ENCODE measurements around the gene ADAM30. TPM values are rescaled to one million over a fixed set of nuclear protein-coding genes. Genes with fewer than 3 reads are reported as not detected.

Gene ADAM30
- total RNA-seq, 1 donor from 2014 or later: not detected

DNA sequence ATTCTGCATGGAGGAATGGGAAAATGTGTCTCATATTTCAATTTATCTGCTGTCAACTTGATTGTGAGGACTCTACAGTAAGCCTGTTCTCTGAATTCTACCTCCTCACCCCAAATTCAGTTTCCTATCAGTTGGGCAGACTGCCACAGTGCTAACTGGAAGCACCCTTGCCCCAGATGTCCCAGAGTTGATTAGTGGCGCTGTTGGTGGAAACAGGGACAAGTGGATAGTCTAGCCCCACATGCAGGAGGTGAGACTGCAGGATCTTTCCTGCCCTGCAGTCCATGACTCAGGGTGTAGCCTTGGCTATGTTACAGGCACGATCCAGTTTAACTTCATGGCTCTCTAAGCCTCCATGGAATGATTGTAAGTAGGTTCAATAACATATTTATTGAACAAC is 22.1 kb downstream of the ADAM30 start:
- TF ChIP-seq, protein P1, sequence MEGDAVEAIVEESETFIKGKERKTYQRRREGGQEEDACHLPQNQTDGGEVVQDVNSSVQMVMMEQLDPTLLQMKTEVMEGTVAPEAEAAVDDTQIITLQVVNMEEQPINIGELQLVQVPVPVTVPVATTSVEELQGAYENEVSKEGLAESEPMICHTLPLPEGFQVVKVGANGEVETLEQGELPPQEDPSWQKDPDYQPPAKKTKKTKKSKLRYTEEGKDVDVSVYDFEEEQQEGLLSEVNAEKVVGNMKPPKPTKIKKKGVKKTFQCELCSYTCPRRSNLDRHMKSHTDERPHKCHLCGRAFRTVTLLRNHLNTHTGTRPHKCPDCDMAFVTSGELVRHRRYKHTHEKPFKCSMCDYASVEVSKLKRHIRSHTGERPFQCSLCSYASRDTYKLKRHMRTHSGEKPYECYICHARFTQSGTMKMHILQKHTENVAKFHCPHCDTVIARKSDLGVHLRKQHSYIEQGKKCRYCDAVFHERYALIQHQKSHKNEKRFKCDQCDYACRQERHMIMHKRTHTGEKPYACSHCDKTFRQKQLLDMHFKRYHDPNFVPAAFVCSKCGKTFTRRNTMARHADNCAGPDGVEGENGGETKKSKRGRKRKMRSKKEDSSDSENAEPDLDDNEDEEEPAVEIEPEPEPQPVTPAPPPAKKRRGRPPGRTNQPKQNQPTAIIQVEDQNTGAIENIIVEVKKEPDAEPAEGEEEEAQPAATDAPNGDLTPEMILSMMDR (IDR thresholded peaks at IDR 0.05): no peak
- H3K27me3 Mint-ChIP-seq (ENCODE audit: low read depth): no peaks in the 10 kb centered on the region
- H3K27ac Mint-ChIP-seq (ENCODE audit: unreplicated experiment): no peak overlapping the region
- no peaks in the 10 kb centered on the region for H3K9me3 Mint-ChIP-seq (ENCODE audit: low read depth)
- peaks cover 16% of the 10 kb centered on the region for H3K4me1 Mint-ChIP-seq (ENCODE audit: low read depth)
- H3K4me3 Mint-ChIP-seq (ENCODE audit: unreplicated experiment): no peak overlapping the region
- DNase-seq (ENCODE audit: low spot score): no peak
- no peaks in the 10 kb centered on the region for H3K36me3 Mint-ChIP-seq (ENCODE audit: low read depth)

DNA sequence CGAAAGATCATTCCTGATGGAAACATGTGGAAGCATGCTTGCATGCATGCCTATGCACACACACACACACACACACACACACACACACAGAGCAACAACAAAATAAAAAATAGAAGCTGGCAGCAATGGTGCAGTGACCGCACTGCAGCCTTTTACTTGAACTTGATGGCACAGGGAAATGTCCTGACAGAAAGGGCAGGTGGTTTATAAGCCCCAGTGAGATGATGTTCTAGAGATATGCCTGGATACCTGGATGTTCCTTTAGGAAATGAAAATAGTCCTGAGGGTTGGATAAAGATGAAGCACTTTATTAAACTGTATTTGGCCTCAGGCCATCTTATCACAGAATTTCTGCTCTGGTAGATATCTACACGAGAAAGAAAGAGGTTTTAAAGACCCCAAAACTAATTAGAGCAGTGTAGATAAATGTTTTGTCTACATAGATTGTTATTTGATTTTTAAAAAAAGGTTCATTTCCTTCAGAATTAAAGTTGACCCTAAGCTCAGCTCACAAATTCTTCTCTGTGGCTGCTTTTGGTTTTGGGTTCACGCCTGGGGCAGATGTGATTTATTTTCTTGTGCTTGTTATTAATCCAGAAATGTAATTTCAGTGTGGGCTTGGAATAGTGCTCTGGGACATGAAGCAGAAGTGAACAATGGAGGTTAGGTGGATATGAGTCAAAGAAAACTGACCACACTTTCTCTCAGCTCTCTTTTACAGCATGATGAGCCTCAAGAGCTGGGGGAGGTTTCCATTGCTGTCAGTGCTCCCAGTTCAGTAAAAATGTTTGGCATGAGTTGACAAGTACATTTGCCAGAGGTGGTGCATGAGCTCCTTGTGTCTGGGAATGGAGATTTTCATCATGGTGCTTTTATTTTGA is 22.9 kb downstream of the ADAM30 start:
- no peak overlapping the region for H3K27ac Mint-ChIP-seq (ENCODE audit: unreplicated experiment)
- H3K4me3 Mint-ChIP-seq (ENCODE audit: unreplicated experiment): no peak overlapping the region
- peaks cover 16% of the 10 kb centered on the region for H3K4me1 Mint-ChIP-seq (ENCODE audit: low read depth)
- DNase-seq (ENCODE audit: low spot score): no peak
- H3K27me3 Mint-ChIP-seq (ENCODE audit: low read depth): no peaks in the 10 kb centered on the region
- H3K9me3 Mint-ChIP-seq (ENCODE audit: low read depth): no peaks in the 10 kb centered on the region
- H3K36me3 Mint-ChIP-seq (ENCODE audit: low read depth): no peaks in the 10 kb centered on the region
- TF ChIP-seq, protein P1 (IDR thresholded peaks at IDR 0.05): no peak

DNA sequence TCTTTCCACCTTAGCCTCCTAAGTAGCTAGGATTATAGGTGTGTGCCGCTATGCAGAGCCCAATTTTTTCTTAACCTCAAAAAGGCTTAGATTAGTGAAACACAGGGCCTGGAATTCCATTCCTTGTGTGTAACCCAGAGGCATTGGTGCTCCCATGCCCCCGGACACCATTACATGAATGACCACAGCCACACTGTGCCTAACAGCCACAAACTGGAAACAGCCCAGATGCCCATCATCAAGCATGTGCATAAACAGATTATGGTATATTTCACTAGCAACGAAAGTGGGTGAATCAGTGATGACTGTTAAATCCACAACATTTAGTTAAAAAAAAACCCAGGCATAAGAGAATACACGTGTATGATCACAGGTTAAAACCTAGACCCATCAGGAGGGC is 24.4 kb downstream of the ADAM30 start:
- Mint-ChIP-seq H3K27ac (ENCODE audit: unreplicated experiment) (no peak overlapping the region), H3K4me3 (ENCODE audit: unreplicated experiment) (no peak overlapping the region), H3K27me3 (ENCODE audit: low read depth) (no peaks in the 10 kb centered on the region), H3K9me3 (ENCODE audit: low read depth) (no peaks in the 10 kb centered on the region), H3K36me3 (ENCODE audit: low read depth) (no peaks in the 10 kb centered on the region), H3K4me1 (ENCODE audit: low read depth) (peaks cover 16% of the 10 kb centered on the region)
- DNase-seq (ENCODE audit: low spot score): no peak
- TF ChIP-seq, protein P1 (IDR thresholded peaks at IDR 0.05): no peak

DNA sequence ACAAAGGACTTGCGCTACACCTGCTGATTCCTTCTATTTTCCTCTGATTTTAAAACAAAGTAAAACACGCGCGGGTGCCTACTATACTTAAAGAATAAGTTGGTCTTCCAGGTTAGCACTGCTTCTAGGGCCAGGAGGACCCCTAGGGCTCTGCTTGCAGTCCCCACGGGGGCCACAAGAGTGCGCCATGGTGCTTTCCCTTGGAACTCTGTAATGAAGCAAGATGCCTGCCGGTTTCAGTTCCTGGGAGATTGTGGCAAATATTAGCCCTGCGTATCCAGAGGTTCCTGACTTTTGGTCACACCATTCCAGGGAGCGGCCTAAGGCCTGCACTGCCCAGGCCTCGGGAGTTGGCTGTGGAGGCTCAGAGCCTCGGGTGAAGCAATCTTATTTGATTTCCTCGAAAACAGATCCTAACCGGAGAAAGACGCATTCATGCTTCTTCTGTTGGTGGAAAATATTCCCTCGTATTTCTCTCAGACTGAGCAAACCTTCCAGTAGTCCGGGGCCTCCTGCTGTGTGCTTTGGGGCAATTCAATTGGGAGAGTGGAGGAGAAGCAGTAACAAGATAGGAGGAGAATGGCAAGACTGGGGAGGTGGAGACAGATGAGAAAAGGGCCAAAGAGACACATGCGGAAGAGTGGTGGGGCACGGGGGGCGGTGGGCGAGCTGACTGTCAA is 25.3 kb downstream of the ADAM30 start:
- Mint-ChIP-seq H3K27me3 (ENCODE audit: low read depth) (no peaks in the 10 kb centered on the region), H3K36me3 (ENCODE audit: low read depth) (no peaks in the 10 kb centered on the region), H3K4me1 (ENCODE audit: low read depth) (peaks cover 16% of the 10 kb centered on the region), H3K27ac (ENCODE audit: unreplicated experiment) (no peak overlapping the region), H3K9me3 (ENCODE audit: low read depth) (no peaks in the 10 kb centered on the region), H3K4me3 (ENCODE audit: unreplicated experiment) (peak overlapping the region; percentile 50)
- TF ChIP-seq, protein P1 (IDR thresholded peaks at IDR 0.05): peak; percentile 99
- no peak for DNase-seq (ENCODE audit: low spot score)

DNA sequence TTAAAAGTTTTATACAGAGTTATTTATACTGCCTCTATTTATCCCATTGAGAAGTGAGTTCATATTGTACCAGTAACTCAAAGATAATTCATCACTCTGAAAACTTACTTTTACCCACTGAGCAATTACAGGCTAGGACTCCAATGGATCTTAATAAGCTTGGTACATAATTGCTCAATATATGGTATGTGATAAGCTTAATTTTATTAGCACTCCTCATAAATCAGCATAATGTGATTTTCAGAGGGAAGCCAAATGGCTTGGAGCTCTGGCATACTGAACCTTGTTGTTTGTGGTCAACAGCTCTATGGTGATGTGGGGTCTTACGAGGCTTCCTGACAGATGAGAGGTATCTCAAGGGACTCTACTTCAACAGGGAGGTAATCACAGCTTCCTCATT is 26.3 kb downstream of the ADAM30 start:
- Mint-ChIP-seq H3K36me3 (ENCODE audit: low read depth) (no peaks in the 10 kb centered on the region), H3K9me3 (ENCODE audit: low read depth) (no peaks in the 10 kb centered on the region), H3K4me1 (ENCODE audit: low read depth) (peaks cover 16% of the 10 kb centered on the region), H3K4me3 (ENCODE audit: unreplicated experiment) (no peak overlapping the region), H3K27ac (ENCODE audit: unreplicated experiment) (no peak overlapping the region), H3K27me3 (ENCODE audit: low read depth) (no peaks in the 10 kb centered on the region)
- TF ChIP-seq, protein P1 (IDR thresholded peaks at IDR 0.05): no peak
- DNase-seq (ENCODE audit: low spot score): no peak
